Activated naive CD8-positive, alpha-beta T cell treated with anti-CD3 and anti-CD28 coated beads, Interleukin-2, amount 50 U/mL, for 24 hours (primary cell): ENCODE measurements around the gene PCDHB14.
"Not testable (repeated sequence)": the region's sequence is repeated elsewhere in the genome, so short reads cannot be mapped to it uniquely, and the experiment has no call there.

Experiments used
- ATAC-seq: fragments of 150-1000 bp; cut with Tn5 transposase; one replicate; pipeline ENCODE4 v1.10.0; 2021
- DNase-seq: peaks from one replicate; pipeline ENCODE4 v3.0.0; 2021
- H3K27ac Mint-ChIP-seq: one replicate; pipeline ENCODE4 v1.8.0; 2021; ENCODE audit warnings: mild to moderate bottlenecking, mixed read lengths
- H3K27me3 Mint-ChIP-seq: one replicate; pipeline ENCODE4 v1.8.0; 2021; ENCODE audit warnings: mixed read lengths
- H3K36me3 Mint-ChIP-seq: one replicate; pipeline ENCODE4 v1.8.0; 2021; ENCODE audit warnings: low read depth, mixed read lengths
- H3K4me1 Mint-ChIP-seq: one replicate; pipeline ENCODE4 v1.8.0; 2021; ENCODE audit warnings: mixed read lengths
- H3K4me3 Mint-ChIP-seq: one replicate; pipeline ENCODE4 v1.8.0; 2021; ENCODE audit warnings: mild to moderate bottlenecking, moderate library complexity, mixed read lengths
- H3K9me3 Mint-ChIP-seq: one replicate; pipeline ENCODE4 v1.8.0; 2021; ENCODE audit warnings: mixed read lengths

Gene PCDHB14

GRCh38 chr5:141194332-141194731 lies 28.8 kb upstream of the PCDHB14 start:
- Mint-ChIP-seq H3K36me3 (peaks cover 15% of the 10 kb centered on the region), H3K9me3 (peaks cover 44% of the 10 kb centered on the region), H3K27me3 (peaks cover 39% of the 10 kb centered on the region)
- H3K4me3 Mint-ChIP-seq, ATAC-seq, DNase-seq, H3K4me1 Mint-ChIP-seq, H3K27ac Mint-ChIP-seq: not testable (repeated sequence)

- no peak overlapping the region for H3K27ac Mint-ChIP-seq
- DNase-seq (no peak), ATAC-seq (no peak)
- peaks cover 46% of the 10 kb centered on the region for H3K27me3 Mint-ChIP-seq
- H3K36me3 Mint-ChIP-seq, result peaks cover 21% of the 10 kb centered on the region
- H3K4me1 Mint-ChIP-seq, result no peaks in the 10 kb centered on the region
- H3K9me3 Mint-ChIP-seq, result peaks cover 51% of the 10 kb centered on the region
- H3K4me3 Mint-ChIP-seq, result no peak overlapping the region
These were observed 26.8 kb upstream of the PCDHB14 start for GRCh38 chr5:141196363-141196762.

- Mint-ChIP-seq H3K27me3 (peaks cover 38% of the 10 kb centered on the region), H3K27ac (no peak within 1 kb of the TSS), H3K4me1 (no peaks in the 10 kb centered on the region), H3K9me3 (peaks cover 43% of the 10 kb centered on the region), H3K4me3 (no peak within 1 kb of the TSS), H3K36me3 (peaks cover 16% of the 10 kb centered on the region)
- no peak for ATAC-seq
- DNase-seq, result no peak
These were observed 23.5 kb upstream of the PCDHB14 start, which contains the start of gene PCDHB11 for GRCh38 chr5:141199359-141200235. TSS of gene PCDHB11 (plus strand) at chr5:141199627. CDS start at chr5:141199775, 148 bp downstream.

GRCh38 chr5:141201126-141201525 lies 22.0 kb upstream of the PCDHB14 start:
- peaks cover 43% of the 10 kb centered on the region for H3K27me3 Mint-ChIP-seq
- peaks cover 13% of the 10 kb centered on the region for H3K36me3 Mint-ChIP-seq
- not testable (repeated sequence) for DNase-seq, H3K4me3 Mint-ChIP-seq, ATAC-seq, H3K27ac Mint-ChIP-seq, H3K4me1 Mint-ChIP-seq
- peaks cover 37% of the 10 kb centered on the region for H3K9me3 Mint-ChIP-seq

- H3K27ac Mint-ChIP-seq, H3K4me1 Mint-ChIP-seq, ATAC-seq, H3K4me3 Mint-ChIP-seq, DNase-seq: not testable (repeated sequence)
- Mint-ChIP-seq H3K36me3 (peaks cover 11% of the 10 kb centered on the region), H3K27me3 (peaks cover 44% of the 10 kb centered on the region), H3K9me3 (peaks cover 32% of the 10 kb centered on the region)
These were observed 21.5 kb upstream of the PCDHB14 start for GRCh38 chr5:141201646-141202045.

GRCh38 chr5:141208478-141208877 lies 14.7 kb upstream of the PCDHB14 start, which contains the start of gene PCDHB12:
TSS of gene PCDHB12 (plus strand) at chr5:141208719. CDS start at chr5:141208908, 189 bp downstream.
- Mint-ChIP-seq H3K4me3 (no peak within 1 kb of the TSS), H3K27me3 (peaks cover 44% of the 10 kb centered on the region)
- no peak for ATAC-seq

GRCh38 chr5:141210281-141210680 lies 12.9 kb upstream of the PCDHB14 start:
- not testable (repeated sequence) for H3K9me3 Mint-ChIP-seq, H3K36me3 Mint-ChIP-seq, ATAC-seq, DNase-seq, H3K27ac Mint-ChIP-seq, H3K4me3 Mint-ChIP-seq, H3K4me1 Mint-ChIP-seq
- peaks cover 48% of the 10 kb centered on the region for H3K27me3 Mint-ChIP-seq

More at GRCh38 chr5:141208478-141208877, 14.7 kb upstream of the PCDHB14 start, which contains the start of gene PCDHB12:
- Mint-ChIP-seq H3K9me3 (no peaks in the 10 kb centered on the region), H3K27ac (no peak within 1 kb of the TSS), H3K36me3 (peaks cover 3% of the 10 kb centered on the region), H3K4me1 (no peaks in the 10 kb centered on the region)
- no peak for DNase-seq

- peaks cover 48% of the 10 kb centered on the region for H3K27me3 Mint-ChIP-seq
- not testable (repeated sequence) for H3K4me1 Mint-ChIP-seq, DNase-seq, H3K4me3 Mint-ChIP-seq, H3K9me3 Mint-ChIP-seq, ATAC-seq, H3K36me3 Mint-ChIP-seq, H3K27ac Mint-ChIP-seq
These were observed 12.3 kb upstream of the PCDHB14 start for GRCh38 chr5:141210849-141211248.

GRCh38 chr5:141213656-141214339 lies 9.3 kb upstream of the PCDHB14 start, which contains the start of gene PCDHB13:
TSS of gene PCDHB13 (plus strand) at chr5:141213919. CDS start at chr5:141214124, 205 bp downstream.
- H3K4me3 Mint-ChIP-seq, ATAC-seq, DNase-seq, H3K27ac Mint-ChIP-seq, H3K4me1 Mint-ChIP-seq: not testable (repeated sequence)
- peaks cover 47% of the 10 kb centered on the region for H3K27me3 Mint-ChIP-seq
- peaks cover 13% of the 10 kb centered on the region for H3K36me3 Mint-ChIP-seq
- peaks cover 19% of the 10 kb centered on the region for H3K9me3 Mint-ChIP-seq

GRCh38 chr5:141214583-141214982 lies 8.6 kb upstream of the PCDHB14 start:
- DNase-seq, H3K4me3 Mint-ChIP-seq, H3K4me1 Mint-ChIP-seq, ATAC-seq, H3K27ac Mint-ChIP-seq: not testable (repeated sequence)
- peaks cover 42% of the 10 kb centered on the region for H3K27me3 Mint-ChIP-seq
- peaks cover 14% of the 10 kb centered on the region for H3K36me3 Mint-ChIP-seq
- peaks cover 25% of the 10 kb centered on the region for H3K9me3 Mint-ChIP-seq

- not testable (repeated sequence) for H3K27ac Mint-ChIP-seq, ATAC-seq, H3K4me1 Mint-ChIP-seq, H3K4me3 Mint-ChIP-seq, DNase-seq
- Mint-ChIP-seq H3K9me3 (peaks cover 34% of the 10 kb centered on the region), H3K27me3 (peaks cover 39% of the 10 kb centered on the region), H3K36me3 (peaks cover 16% of the 10 kb centered on the region)
These were observed 7.6 kb upstream of the PCDHB14 start for GRCh38 chr5:141215504-141215903.

- DNase-seq, H3K4me1 Mint-ChIP-seq, ATAC-seq, H3K27ac Mint-ChIP-seq, H3K4me3 Mint-ChIP-seq: not testable (repeated sequence)
- H3K9me3 Mint-ChIP-seq, result peaks cover 37% of the 10 kb centered on the region
- H3K36me3 Mint-ChIP-seq, result peaks cover 13% of the 10 kb centered on the region
- peaks cover 41% of the 10 kb centered on the region for H3K27me3 Mint-ChIP-seq
These were observed 7.1 kb upstream of the PCDHB14 start for GRCh38 chr5:141216035-141216434.

- H3K9me3 Mint-ChIP-seq, result peaks cover 30% of the 10 kb centered on the region
- H3K27ac Mint-ChIP-seq, ATAC-seq, DNase-seq, H3K4me3 Mint-ChIP-seq, H3K36me3 Mint-ChIP-seq, H3K4me1 Mint-ChIP-seq: not testable (repeated sequence)
- H3K27me3 Mint-ChIP-seq, result peaks cover 44% of the 10 kb centered on the region
These were observed 1.7 kb downstream of the PCDHB14 start for GRCh38 chr5:141224844-141225243.

- not testable (repeated sequence) for H3K4me3 Mint-ChIP-seq, H3K27ac Mint-ChIP-seq, ATAC-seq, H3K36me3 Mint-ChIP-seq, DNase-seq, H3K4me1 Mint-ChIP-seq
- Mint-ChIP-seq H3K27me3 (peaks cover 41% of the 10 kb centered on the region), H3K9me3 (peaks cover 25% of the 10 kb centered on the region)
These were observed 2.3 kb downstream of the PCDHB14 start for GRCh38 chr5:141225421-141225820.
